ENCODE data around the gene CPAMD8.
A peak's percentile ranks its signal among the peaks of the same experiment; 100 is the strongest.

The CPAMD8 gene

GRCh38 chr19:16912780-16913179 is 113.8 kb downstream of the CPAMD8 start:
- H3K4me3 ChIP-seq (ENCODE audit: low read depth in 1 of 2, low read length in 2 of 2): no peak overlapping the region
- no peaks in the 10 kb centered on the region for H3K27me3 ChIP-seq (ENCODE audit: control insufficient read depth in 1 of 2, insufficient read depth in 2 of 2, low read length in 2 of 2)
- no peak overlapping the region for H3K27ac ChIP-seq (ENCODE audit: low read depth, low read length)
- peaks cover 14 to 16% of the 10 kb centered on the region in 2 donors for H3K9me3 ChIP-seq (ENCODE audit: control insufficient read depth in 1 of 2, low read length in 2 of 2)
- H3K9ac ChIP-seq (ENCODE audit: low read depth in 1 of 2, low read length in 2 of 2): no peak overlapping the region
- no peaks in the 10 kb centered on the region for H3K36me3 ChIP-seq (ENCODE audit: control insufficient read depth in 1 of 2, insufficient read depth in 2 of 2, low read length in 2 of 2)
- no peaks in the 10 kb centered on the region for H3K4me1 ChIP-seq (ENCODE audit: control insufficient read depth in 1 of 2, insufficient read depth in 2 of 2, low read length in 2 of 2)

GRCh38 chr19:16911046-16911445 is 115.6 kb downstream of the CPAMD8 start:
- H3K4me1 ChIP-seq (ENCODE audit: control insufficient read depth in 1 of 2, insufficient read depth in 2 of 2, low read length in 2 of 2): no peaks in the 10 kb centered on the region
- no peak overlapping the region for H3K9ac ChIP-seq (ENCODE audit: low read depth in 1 of 2, low read length in 2 of 2)
- no peak overlapping the region for H3K27ac ChIP-seq (ENCODE audit: low read depth, low read length)
- H3K36me3 ChIP-seq (ENCODE audit: control insufficient read depth in 1 of 2, insufficient read depth in 2 of 2, low read length in 2 of 2): no peaks in the 10 kb centered on the region
- H3K4me3 ChIP-seq (ENCODE audit: low read depth in 1 of 2, low read length in 2 of 2): no peak overlapping the region
- H3K9me3 ChIP-seq (ENCODE audit: control insufficient read depth in 1 of 2, low read length in 2 of 2): peaks cover 14 to 16% of the 10 kb centered on the region in 2 donors
- no peaks in the 10 kb centered on the region for H3K27me3 ChIP-seq (ENCODE audit: control insufficient read depth in 1 of 2, insufficient read depth in 2 of 2, low read length in 2 of 2)

GRCh38 chr19:16908759-16909158 is 117.9 kb downstream of the CPAMD8 start:
- Histone ChIP-seq H3K27ac (ENCODE audit: low read depth, low read length) (no peak overlapping the region), H3K27me3 (ENCODE audit: control insufficient read depth in 1 of 2, insufficient read depth in 2 of 2, low read length in 2 of 2) (no peaks in the 10 kb centered on the region), H3K4me3 (ENCODE audit: low read depth in 1 of 2, low read length in 2 of 2) (no peak overlapping the region), H3K4me1 (ENCODE audit: control insufficient read depth in 1 of 2, insufficient read depth in 2 of 2, low read length in 2 of 2) (no peaks in the 10 kb centered on the region), H3K9ac (ENCODE audit: low read depth in 1 of 2, low read length in 2 of 2) (no peak overlapping the region), H3K36me3 (ENCODE audit: control insufficient read depth in 1 of 2, insufficient read depth in 2 of 2, low read length in 2 of 2) (no peaks in the 10 kb centered on the region), H3K9me3 (ENCODE audit: control insufficient read depth in 1 of 2, low read length in 2 of 2) (peaks cover 11 to 16% of the 10 kb centered on the region in 2 donors)

GRCh38 chr19:16904599-16904998 is 122.0 kb downstream of the CPAMD8 start:
- Histone ChIP-seq H3K9ac (ENCODE audit: low read depth in 1 of 2, low read length in 2 of 2) (no peak overlapping the region), H3K4me1 (ENCODE audit: control insufficient read depth in 1 of 2, insufficient read depth in 2 of 2, low read length in 2 of 2) (no peaks in the 10 kb centered on the region), H3K27ac (ENCODE audit: low read depth, low read length) (no peak overlapping the region), H3K9me3 (ENCODE audit: control insufficient read depth in 1 of 2, low read length in 2 of 2) (no peaks in the 10 kb centered on the region), H3K4me3 (ENCODE audit: low read depth in 1 of 2, low read length in 2 of 2) (no peak overlapping the region), H3K36me3 (ENCODE audit: control insufficient read depth in 1 of 2, insufficient read depth in 2 of 2, low read length in 2 of 2) (no peaks in the 10 kb centered on the region), H3K27me3 (ENCODE audit: control insufficient read depth in 1 of 2, insufficient read depth in 2 of 2, low read length in 2 of 2) (no peaks in the 10 kb centered on the region)

- no peak overlapping the region for H3K4me3 ChIP-seq (ENCODE audit: low read depth in 1 of 2, low read length in 2 of 2)
- H3K36me3 ChIP-seq (ENCODE audit: control insufficient read depth in 1 of 2, insufficient read depth in 2 of 2, low read length in 2 of 2): no peaks in the 10 kb centered on the region
- no peak overlapping the region for H3K27ac ChIP-seq (ENCODE audit: low read depth, low read length)
- no peaks in the 10 kb centered on the region for H3K27me3 ChIP-seq (ENCODE audit: control insufficient read depth in 1 of 2, insufficient read depth in 2 of 2, low read length in 2 of 2)
- H3K4me1 ChIP-seq (ENCODE audit: control insufficient read depth in 1 of 2, insufficient read depth in 2 of 2, low read length in 2 of 2): no peaks in the 10 kb centered on the region
- no peak overlapping the region for H3K9ac ChIP-seq (ENCODE audit: low read depth in 1 of 2, low read length in 2 of 2)
- no peaks in the 10 kb centered on the region for H3K9me3 ChIP-seq (ENCODE audit: control insufficient read depth in 1 of 2, low read length in 2 of 2)
Observed at GRCh38 chr19:16903347-16903746, 123.3 kb downstream of the CPAMD8 start.

- H3K9ac ChIP-seq (ENCODE audit: low read depth in 1 of 2, low read length in 2 of 2): no peak overlapping the region
- no peaks in the 10 kb centered on the region for H3K36me3 ChIP-seq (ENCODE audit: control insufficient read depth in 1 of 2, insufficient read depth in 2 of 2, low read length in 2 of 2)
- H3K4me3 ChIP-seq (ENCODE audit: low read depth in 1 of 2, low read length in 2 of 2): no peak overlapping the region
- no peaks in the 10 kb centered on the region for H3K9me3 ChIP-seq (ENCODE audit: control insufficient read depth in 1 of 2, low read length in 2 of 2)
- H3K27ac ChIP-seq (ENCODE audit: low read depth, low read length): no peak overlapping the region
- H3K4me1 ChIP-seq (ENCODE audit: control insufficient read depth in 1 of 2, insufficient read depth in 2 of 2, low read length in 2 of 2): no peaks in the 10 kb centered on the region
- no peaks in the 10 kb centered on the region for H3K27me3 ChIP-seq (ENCODE audit: control insufficient read depth in 1 of 2, insufficient read depth in 2 of 2, low read length in 2 of 2)
Observed at GRCh38 chr19:16902545-16902944, 124.1 kb downstream of the CPAMD8 start.

- no peaks in the 10 kb centered on the region for H3K27me3 ChIP-seq (ENCODE audit: control insufficient read depth in 1 of 2, insufficient read depth in 2 of 2, low read length in 2 of 2)
- no peak overlapping the region for H3K4me3 ChIP-seq (ENCODE audit: low read depth in 1 of 2, low read length in 2 of 2)
- H3K36me3 ChIP-seq (ENCODE audit: control insufficient read depth in 1 of 2, insufficient read depth in 2 of 2, low read length in 2 of 2): no peaks in the 10 kb centered on the region
- no peak overlapping the region for H3K9ac ChIP-seq (ENCODE audit: low read depth in 1 of 2, low read length in 2 of 2)
- H3K4me1 ChIP-seq (ENCODE audit: control insufficient read depth in 1 of 2, insufficient read depth in 2 of 2, low read length in 2 of 2): no peaks in the 10 kb centered on the region
- no peak overlapping the region for H3K27ac ChIP-seq (ENCODE audit: low read depth, low read length)
- H3K9me3 ChIP-seq (ENCODE audit: control insufficient read depth in 1 of 2, low read length in 2 of 2): no peaks in the 10 kb centered on the region
Observed at GRCh38 chr19:16901491-16902175, 125.0 kb downstream of the CPAMD8 start.

- Histone ChIP-seq H3K4me3 (ENCODE audit: low read depth in 1 of 2, low read length in 2 of 2) (no peak overlapping the region), H3K9ac (ENCODE audit: low read depth in 1 of 2, low read length in 2 of 2) (no peak overlapping the region), H3K9me3 (ENCODE audit: control insufficient read depth in 1 of 2, low read length in 2 of 2) (no peaks in the 10 kb centered on the region), H3K4me1 (ENCODE audit: control insufficient read depth in 1 of 2, insufficient read depth in 2 of 2, low read length in 2 of 2) (peaks cover 0 to 5% of the 10 kb centered on the region in 2 donors), H3K27me3 (ENCODE audit: control insufficient read depth in 1 of 2, insufficient read depth in 2 of 2, low read length in 2 of 2) (peaks cover 0 to 3% of the 10 kb centered on the region in 2 donors), H3K27ac (ENCODE audit: low read depth, low read length) (no peak overlapping the region), H3K36me3 (ENCODE audit: control insufficient read depth in 1 of 2, insufficient read depth in 2 of 2, low read length in 2 of 2) (no peaks in the 10 kb centered on the region)
Observed at GRCh38 chr19:16899566-16900075, 127.0 kb downstream of the CPAMD8 start.

GRCh38 chr19:16898361-16899015 is 128.1 kb downstream of the CPAMD8 start:
- H3K27me3 ChIP-seq (ENCODE audit: control insufficient read depth in 1 of 2, insufficient read depth in 2 of 2, low read length in 2 of 2): peaks cover 0 to 3% of the 10 kb centered on the region in 2 donors

GRCh38 chr19:16897856-16898161 is 128.8 kb downstream of the CPAMD8 start:
- Histone ChIP-seq H3K9me3 (ENCODE audit: control insufficient read depth in 1 of 2, low read length in 2 of 2) (no peaks in the 10 kb centered on the region), H3K9ac (ENCODE audit: low read depth in 1 of 2, low read length in 2 of 2) (no peak overlapping the region), H3K4me3 (ENCODE audit: low read depth in 1 of 2, low read length in 2 of 2) (peak overlapping the region; percentile 50 to 55), H3K27ac (ENCODE audit: low read depth, low read length) (no peak overlapping the region), H3K4me1 (ENCODE audit: control insufficient read depth in 1 of 2, insufficient read depth in 2 of 2, low read length in 2 of 2) (peaks cover 0 to 8% of the 10 kb centered on the region in 2 donors), H3K27me3 (ENCODE audit: control insufficient read depth in 1 of 2, insufficient read depth in 2 of 2, low read length in 2 of 2) (peaks cover 0 to 3% of the 10 kb centered on the region in 2 donors), H3K36me3 (ENCODE audit: control insufficient read depth in 1 of 2, insufficient read depth in 2 of 2, low read length in 2 of 2) (no peaks in the 10 kb centered on the region)

More at GRCh38 chr19:16898361-16899015, 128.1 kb downstream of the CPAMD8 start:
- Histone ChIP-seq H3K9me3 (ENCODE audit: control insufficient read depth in 1 of 2, low read length in 2 of 2) (no peaks in the 10 kb centered on the region), H3K4me1 (ENCODE audit: control insufficient read depth in 1 of 2, insufficient read depth in 2 of 2, low read length in 2 of 2) (peaks cover 0 to 8% of the 10 kb centered on the region in 2 donors), H3K4me3 (ENCODE audit: low read depth in 1 of 2, low read length in 2 of 2) (no peak overlapping the region), H3K9ac (ENCODE audit: low read depth in 1 of 2, low read length in 2 of 2) (no peak overlapping the region), H3K27ac (ENCODE audit: low read depth, low read length) (no peak overlapping the region), H3K36me3 (ENCODE audit: control insufficient read depth in 1 of 2, insufficient read depth in 2 of 2, low read length in 2 of 2) (no peaks in the 10 kb centered on the region)

All from duodenal mucosa (tissue), 2 donors.